CD1c-positive myeloid dendritic cell (primary cell): ENCODE results near the gene IL3.

ENCODE experiments used
- DNase-seq: peaks from one replicate; pipeline ENCODE4 v3.0.0-alpha.2; 2016; ENCODE audit errors: extremely low spot score

Gene IL3

GRCh38 chr5:132072528-132072927 is 12.1 kb downstream of the IL3 start:
- DNase-seq = no peak

GRCh38 chr5:132073231-132074013 is 13.0 kb downstream of the IL3 start, which contains the start of gene CSF2:
TSS of gene CSF2 (plus strand) at chr5:132073789. CDS start at chr5:132073824, 35 bp downstream.
- no peak for DNase-seq

GRCh38 chr5:132074091-132074771 is 13.8 kb downstream of the IL3 start:
- no peak for DNase-seq

GRCh38 chr5:132074772-132075718 is 14.6 kb downstream of the IL3 start:
- no peak for DNase-seq

GRCh38 chr5:132075719-132076077 is 15.2 kb downstream of the IL3 start:
- no peak for DNase-seq

GRCh38 chr5:132076202-132076830 is 15.9 kb downstream of the IL3 start:
- no peak for DNase-seq

GRCh38 chr5:132076983-132077382 is 16.5 kb downstream of the IL3 start:
- no peak for DNase-seq

GRCh38 chr5:132079081-132079480 is 18.6 kb downstream of the IL3 start:
- no peak for DNase-seq

GRCh38 chr5:132079619-132080018 is 19.2 kb downstream of the IL3 start:
- no peak for DNase-seq

- no peak for DNase-seq
Measured at GRCh38 chr5:132080595-132080994, 20.1 kb downstream of the IL3 start.

- DNase-seq = no peak
Measured at GRCh38 chr5:132081458-132081857, 21.0 kb downstream of the IL3 start.

GRCh38 chr5:132082329-132083023 is 22.0 kb downstream of the IL3 start:
- no peak for DNase-seq

- no peak for DNase-seq
Measured at GRCh38 chr5:132083071-132083678, 22.7 kb downstream of the IL3 start.

- DNase-seq = no peak
Measured at GRCh38 chr5:132085686-132086085, 25.2 kb downstream of the IL3 start.

GRCh38 chr5:132086277-132086794 is 25.9 kb downstream of the IL3 start:
- peak; percentile 26 for DNase-seq

- DNase-seq = no peak
Measured at GRCh38 chr5:132087176-132087575, 26.7 kb downstream of the IL3 start.

GRCh38 chr5:132087661-132088060 is 27.2 kb downstream of the IL3 start:
- DNase-seq = no peak

GRCh38 chr5:132089363-132089762 is 28.9 kb downstream of the IL3 start:
- no peak for DNase-seq

GRCh38 chr5:132090107-132090506 is 29.7 kb downstream of the IL3 start:
- DNase-seq = no peak

GRCh38 chr5:132093271-132093670 is 32.8 kb downstream of the IL3 start:
- no peak for DNase-seq
